D721Med (cell line): ENCODE data around the gene COIL.

Source experiments
- DNase-seq: peaks from one replicate; pipeline ENCODE4 v3.0.0; 2011; ENCODE audit warnings: low spot score; ENCODE audit not compliant: insufficient read length
- FAIRE-seq: peaks from 2 replicates; lab custom pipeline; 2011; peaks lifted over from hg19 to GRCh38; lab: Jason Lieb, UNC
- CTCF ChIP-seq: IDR thresholded peaks from 2 replicates; pipeline ENCODE4 v1.5.1; 2012; ENCODE audit warnings: mild to moderate bottlenecking, control low read depth; ENCODE audit not compliant: insufficient read depth; ENCODE audit errors: missing control alignments

COIL gene

GRCh38 chr17:56896217-56896967 is 64.5 kb downstream of the COIL start:
- DNase-seq (no peak), FAIRE-seq (no peak)
- no peak for TF ChIP-seq CTCF

- FAIRE-seq (no peak), DNase-seq (no peak)
- no peak for TF ChIP-seq CTCF
Observed at GRCh38 chr17:56894859-56895455, 65.9 kb downstream of the COIL start.

- TF ChIP-seq CTCF, result no peak
- FAIRE-seq, result no peak
- DNase-seq, result no peak
Observed at GRCh38 chr17:56893503-56893902, 67.3 kb downstream of the COIL start.

GRCh38 chr17:56892333-56892732 is 68.5 kb downstream of the COIL start:
- TF ChIP-seq CTCF, result no peak
- FAIRE-seq (no peak), DNase-seq (no peak)

GRCh38 chr17:56891751-56892150 is 69.1 kb downstream of the COIL start:
- DNase-seq, result no peak
- FAIRE-seq, result no peak
- TF ChIP-seq CTCF, result peak; percentile 19

- FAIRE-seq, result no peak
- DNase-seq, result no peak
- no peak for TF ChIP-seq CTCF
Observed at GRCh38 chr17:56890906-56891674, 69.8 kb downstream of the COIL start.
